TTC549 (cell line): ENCODE data around the gene ZNF804B.

Source experiments
- FAIRE-seq: peaks from 2 replicates; lab custom pipeline; 2012; peaks lifted over from hg19 to GRCh38; lab: Jason Lieb, UNC

ZNF804B gene

GRCh38 chr7:89308535-89308934 lies 549.0 kb downstream of the ZNF804B start:
- no peak for FAIRE-seq

- FAIRE-seq: no peak
Measured at GRCh38 chr7:89311886-89312285, 552.4 kb downstream of the ZNF804B start.

- FAIRE-seq: no peak
Measured at GRCh38 chr7:89312551-89312950, 553.1 kb downstream of the ZNF804B start.

GRCh38 chr7:89316584-89317251 lies 557.2 kb downstream of the ZNF804B start:
- FAIRE-seq: no peak

- FAIRE-seq: no peak
Measured at GRCh38 chr7:89332026-89332425, 572.5 kb downstream of the ZNF804B start.

- FAIRE-seq: no peak
Measured at GRCh38 chr7:89334797-89335196, 575.3 kb downstream of the ZNF804B start.

- no peak for FAIRE-seq
Measured at GRCh38 chr7:89335490-89335889, 576.0 kb downstream of the ZNF804B start.

GRCh38 chr7:89336121-89336520 lies 576.6 kb downstream of the ZNF804B start:
- FAIRE-seq: no peak

- FAIRE-seq: no peak
Measured at GRCh38 chr7:89339748-89340147, 580.2 kb downstream of the ZNF804B start.

GRCh38 chr7:89357121-89357520 lies 597.6 kb downstream of the ZNF804B start:
- no peak for FAIRE-seq

GRCh38 chr7:89377219-89377618 lies 617.7 kb downstream of the ZNF804B start:
- FAIRE-seq: no peak

- FAIRE-seq: no peak
Measured at GRCh38 chr7:89385411-89385810, 625.9 kb downstream of the ZNF804B start.
